HL-60 (cell line): Measurements from ENCODE around the gene GALNT7.

Experiments used
- CTCF ChIP-seq: IDR thresholded peaks from one replicate; pipeline ENCODE4 v1.5.1; 2011; ENCODE audit warnings: low read length, control low read depth, inconsistent platforms; ENCODE audit not compliant: insufficient read depth
- GABPA ChIP-seq: IDR thresholded peaks from 2 replicates; pipeline ENCODE4 v1.6.1; 2012; ENCODE audit warnings: low read depth
- POLR2AphosphoS5 ChIP-seq: IDR thresholded peaks from 2 replicates; pipeline ENCODE4 v1.6.1; 2012; ENCODE audit warnings: low read depth
- REST ChIP-seq: IDR thresholded peaks from 2 replicates; pipeline ENCODE4 v1.6.1; 2012; ENCODE audit warnings: low read depth; ENCODE audit not compliant: insufficient replicate concordance

GRCh38 chr4:173169178-173169427 is 492 bp downstream of the GALNT7 start:
- no peak for TF ChIP-seq GABPA
- TF ChIP-seq CTCF: no peak
- no peak for TF ChIP-seq REST
- TF ChIP-seq POLR2AphosphoS5: no peak
